Activated B cell treated with CpG ODN at 0.5 μM for 24 hours (primary cell): ENCODE data around the gene ALDH18A1. TPM values are rescaled to one million over a fixed set of nuclear protein-coding genes. Genes with fewer than 3 reads are reported as not detected.

ENCODE experiments used
- ATAC-seq: fragments of 200-7000 bp; cut with Tn5 transposase; one replicate; pipeline ENCODE4 v1.10.0; 2021; ENCODE audit warnings: low read depth, mild to moderate bottlenecking, moderate library complexity
- CTCF ChIA-PET: fragments of 350-600 bp; sonication (Branson Sonifier 250); formaldehyde crosslinking; loops from one replicate; lab custom pipeline; 2021; ENCODE audit warnings: antibody characterized with exemption; lab: Charles Lee
- POLR2A ChIA-PET: fragments of 350-600 bp; sonication (Branson Sonifier 250); formaldehyde crosslinking; loops from one replicate; lab custom pipeline; 2021; ENCODE audit warnings: antibody characterized with exemption; lab: Charles Lee
- DNase-seq: peaks from one replicate; pipeline ENCODE4 v3.0.0; 2022
- H3K27ac Mint-ChIP-seq: one replicate; pipeline ENCODE4 v1.8.0; 2020; ENCODE audit warnings: mixed read lengths
- H3K27me3 Mint-ChIP-seq: one replicate; pipeline ENCODE4 v1.8.0; 2021; ENCODE audit warnings: mixed read lengths
- H3K36me3 Mint-ChIP-seq: one replicate; pipeline ENCODE4 v1.8.0; 2021; ENCODE audit warnings: low read depth, mixed read lengths
- H3K4me1 Mint-ChIP-seq: one replicate; pipeline ENCODE4 v1.8.0; 2021; ENCODE audit warnings: mixed read lengths
- H3K4me3 Mint-ChIP-seq: one replicate; pipeline ENCODE4 v1.8.0; 2020; ENCODE audit warnings: mild to moderate bottlenecking, mixed read lengths
- H3K9me3 Mint-ChIP-seq: one replicate; pipeline ENCODE4 v1.8.0; 2020; ENCODE audit warnings: mixed read lengths
- intact Hi-C: fragments of 100-400 bp; cut with micrococcal nuclease; formaldehyde crosslinking; loops from one replicate; pipeline ENCODE4 v1.15.1; 2024
- total RNA-seq: library from RNA; stranded (reverse); gene quantifications from 2 replicates; pipeline ENCODE4 v1.2.3, GENCODE V29; 2022
- TF ChIP-seq, protein P1 (sequence below): fragments of 200-600 bp; IDR thresholded peaks from one replicate; pipeline ENCODE4 v1.8.0; 2022; ENCODE audit warnings: antibody characterized with exemption, mild to moderate bottlenecking

Gene ALDH18A1
- total RNA-seq, 1 donor from 2014 or later = 45.9 TPM

DNA sequence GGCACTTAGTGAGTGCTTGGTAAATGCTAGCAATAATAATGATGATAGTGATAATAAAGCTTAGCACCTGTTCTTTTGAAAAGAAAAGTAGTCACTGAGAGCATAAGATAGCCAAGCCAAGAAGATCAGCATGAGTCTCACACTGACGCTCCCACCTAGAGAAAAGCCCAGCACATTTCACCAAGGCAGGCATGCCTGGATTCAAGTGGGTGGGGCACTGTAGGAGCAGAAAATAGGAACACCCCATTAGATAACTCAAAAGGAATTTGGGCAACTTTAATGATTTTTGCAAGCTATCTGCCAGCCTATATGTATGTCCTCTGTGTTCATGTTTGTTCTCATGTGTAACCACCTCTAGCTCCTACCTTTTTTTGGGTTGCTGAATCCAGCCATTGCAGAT is 77.2 kb downstream of the ALDH18A1 start:
- Mint-ChIP-seq H3K4me1 (no peaks in the 10 kb centered on the region), H3K36me3 (no peaks in the 10 kb centered on the region), H3K9me3 (no peaks in the 10 kb centered on the region), H3K4me3 (no peak overlapping the region), H3K27ac (no peak overlapping the region), H3K27me3 (peaks cover 10% of the 10 kb centered on the region)
- TF ChIP-seq, protein P1, sequence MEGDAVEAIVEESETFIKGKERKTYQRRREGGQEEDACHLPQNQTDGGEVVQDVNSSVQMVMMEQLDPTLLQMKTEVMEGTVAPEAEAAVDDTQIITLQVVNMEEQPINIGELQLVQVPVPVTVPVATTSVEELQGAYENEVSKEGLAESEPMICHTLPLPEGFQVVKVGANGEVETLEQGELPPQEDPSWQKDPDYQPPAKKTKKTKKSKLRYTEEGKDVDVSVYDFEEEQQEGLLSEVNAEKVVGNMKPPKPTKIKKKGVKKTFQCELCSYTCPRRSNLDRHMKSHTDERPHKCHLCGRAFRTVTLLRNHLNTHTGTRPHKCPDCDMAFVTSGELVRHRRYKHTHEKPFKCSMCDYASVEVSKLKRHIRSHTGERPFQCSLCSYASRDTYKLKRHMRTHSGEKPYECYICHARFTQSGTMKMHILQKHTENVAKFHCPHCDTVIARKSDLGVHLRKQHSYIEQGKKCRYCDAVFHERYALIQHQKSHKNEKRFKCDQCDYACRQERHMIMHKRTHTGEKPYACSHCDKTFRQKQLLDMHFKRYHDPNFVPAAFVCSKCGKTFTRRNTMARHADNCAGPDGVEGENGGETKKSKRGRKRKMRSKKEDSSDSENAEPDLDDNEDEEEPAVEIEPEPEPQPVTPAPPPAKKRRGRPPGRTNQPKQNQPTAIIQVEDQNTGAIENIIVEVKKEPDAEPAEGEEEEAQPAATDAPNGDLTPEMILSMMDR = no peak
- ChIA-PET POLR2A (no interaction called here), CTCF (no interaction called here)
- intact Hi-C loops = no loop called here
- no peak for DNase-seq
- no peak for ATAC-seq

- Mint-ChIP-seq H3K4me1 (no peaks in the 10 kb centered on the region), H3K27ac (no peak overlapping the region), H3K4me3 (no peak overlapping the region), H3K27me3 (peaks cover 9% of the 10 kb centered on the region), H3K9me3 (no peaks in the 10 kb centered on the region), H3K36me3 (no peaks in the 10 kb centered on the region)
- DNase-seq (no peak), ATAC-seq (no peak)
- CTCF ChIA-PET = no interaction called here
- TF ChIP-seq, protein P1 = no peak
- intact Hi-C loops = no loop called here
- POLR2A ChIA-PET = no interaction called here
Measured at GRCh38 chr10:95578619-95579018, 77.9 kb downstream of the ALDH18A1 start.

- TF ChIP-seq, protein P1 = no peak
- no peak for DNase-seq
- intact Hi-C loops = no loop called here
- Mint-ChIP-seq H3K36me3 (no peaks in the 10 kb centered on the region), H3K27me3 (peaks cover 7% of the 10 kb centered on the region), H3K27ac (no peak overlapping the region), H3K9me3 (no peaks in the 10 kb centered on the region), H3K4me1 (no peaks in the 10 kb centered on the region), H3K4me3 (no peak overlapping the region)
- ATAC-seq = no peak
- ChIA-PET CTCF (no interaction called here), POLR2A (no interaction called here)
Measured at GRCh38 chr10:95574649-95575365, 81.7 kb downstream of the ALDH18A1 start.

- DNase-seq (no peak), ATAC-seq (no peak)
- Mint-ChIP-seq H3K4me3 (no peak overlapping the region), H3K4me1 (no peaks in the 10 kb centered on the region), H3K9me3 (no peaks in the 10 kb centered on the region), H3K27me3 (peaks cover 7% of the 10 kb centered on the region), H3K36me3 (no peaks in the 10 kb centered on the region), H3K27ac (no peak overlapping the region)
- TF ChIP-seq, protein P1 = no peak
- intact Hi-C loops = no loop called here
- POLR2A ChIA-PET = no interaction called here
- CTCF ChIA-PET = no interaction called here
Measured at GRCh38 chr10:95573964-95574604, 82.4 kb downstream of the ALDH18A1 start.

- intact Hi-C loops = no loop called here
- Mint-ChIP-seq H3K36me3 (no peaks in the 10 kb centered on the region), H3K4me1 (no peaks in the 10 kb centered on the region), H3K27me3 (peaks cover 7% of the 10 kb centered on the region), H3K27ac (no peak overlapping the region), H3K4me3 (no peak overlapping the region), H3K9me3 (no peaks in the 10 kb centered on the region)
- DNase-seq = no peak
- POLR2A ChIA-PET = no interaction called here
- no peak for ATAC-seq
- CTCF ChIA-PET = no interaction called here
- TF ChIP-seq, protein P1 = no peak
Measured at GRCh38 chr10:95573527-95573926, 83.0 kb downstream of the ALDH18A1 start.
